Measurements from ENCODE around the gene GADD45G. TPM values are rescaled to one million over a fixed set of nuclear protein-coding genes. Genes with fewer than 3 reads are reported as not detected.

The GADD45G gene
- total RNA-seq, 1 experiment from 2014 or later: 7.7 TPM

- no peak overlapping the region for H2BK5ac ChIP-seq (ENCODE audit: insufficient read length, low read length)
- H2BK120ac ChIP-seq (ENCODE audit: low read depth, low read length, poor library complexity, severe bottlenecking): no peak overlapping the region
- H4K20me1 ChIP-seq (ENCODE audit: control insufficient read depth, insufficient read depth, insufficient read length): no peaks in the 10 kb centered on the region
- H3T11ph ChIP-seq (ENCODE audit: low read length): no peak overlapping the region
- H2AK5ac ChIP-seq (ENCODE audit: insufficient read length, low read length): no peak overlapping the region
- H3K14ac ChIP-seq (ENCODE audit: insufficient read depth, low read length): no peak overlapping the region
- no peak for DNase-seq
- H3K79me2 ChIP-seq (ENCODE audit: insufficient read depth, low read length): no peaks in the 10 kb centered on the region
- no peak overlapping the region for H2BK20ac ChIP-seq (ENCODE audit: low read depth, low read length, poor library complexity, severe bottlenecking)
- TF ChIP-seq CTCF (conservative IDR thresholded peaks at IDR 0.05): no peak
- no peak overlapping the region for H2AFZ ChIP-seq (ENCODE audit: low read length)
- H2BK12ac ChIP-seq (ENCODE audit: insufficient read length, low read depth, low read length): no peak overlapping the region
- no peak overlapping the region for H3K18ac ChIP-seq (ENCODE audit: insufficient read length, low read depth, low read length)
- Mint-ChIP-seq H3K27me3 (ENCODE audit: low read depth) (peaks cover 18% of the 10 kb centered on the region), H3K9me3 (no peaks in the 10 kb centered on the region), H3K27ac (no peak overlapping the region), H3K4me3 (no peak overlapping the region), H3K36me3 (ENCODE audit: insufficient read depth in 1 of 3, low read depth in 3 of 3) (no peaks in the 10 kb centered on the region), H3K4me1 (peaks cover 44 to 46% of the 10 kb centered on the region in 2 experiments)
- H3K27ac ChIP-seq (ENCODE audit: insufficient read length, low read depth, low read length): no peak overlapping the region
- no peak overlapping the region for H4K8ac ChIP-seq (replicated peaks; ENCODE audit: insufficient read length, low read depth, low read length)
- no peaks in the 10 kb centered on the region for H3K79me1 ChIP-seq (ENCODE audit: insufficient read depth, low read depth, low read length, poor library complexity, severe bottlenecking)
- no peak overlapping the region for H3K56ac ChIP-seq (ENCODE audit: insufficient read length, low read depth, low read length)
- H3K4ac ChIP-seq (ENCODE audit: low read depth, low read length): no peak overlapping the region
- no peaks in the 10 kb centered on the region for H3K27me3 ChIP-seq (ENCODE audit: insufficient read depth, low read length)
- H3K4me1 ChIP-seq (ENCODE audit: insufficient read depth, low read length): peaks cover 4% of the 10 kb centered on the region; the same call in 1 of the 2 replicates
- no CpG with 5 or more reads among the region's 3 CpGs for WGBS (ENCODE audit: extremely low coverage, insufficient read length, low lambda C conversion rate)
- H3K9ac ChIP-seq (ENCODE audit: extremely low read depth, insufficient read length, low read length): no peak overlapping the region
- no peak overlapping the region for H2BK15ac ChIP-seq (ENCODE audit: low read depth, low read length)
- H3K4me2 ChIP-seq (ENCODE audit: insufficient read depth, insufficient read length, low read length): no peak overlapping the region
- no peak overlapping the region for H4K91ac ChIP-seq (ENCODE audit: insufficient read length, low read depth, low read length)
- no peak overlapping the region for H4K5ac ChIP-seq (ENCODE audit: insufficient read length, low read depth, low read length)
- no peak overlapping the region for H3K23ac ChIP-seq (ENCODE audit: insufficient read length, low read depth, low read length)
- H3K23me2 ChIP-seq (ENCODE audit: insufficient read length, low read depth, low read length, poor library complexity, severe bottlenecking): no peaks in the 10 kb centered on the region
- H3K9me3 ChIP-seq (ENCODE audit: control insufficient read depth, low read depth, low read length): no peaks in the 10 kb centered on the region
These were observed 14.8 kb downstream of the GADD45G start for GRCh38 chr9:89619424-89620138.
